NB4 (cell line): ENCODE measurements around the gene KAT6B.
"Not testable (repeated sequence)": the region's sequence is repeated elsewhere in the genome, so short reads cannot be mapped to it uniquely, and the experiment has no call there.

ENCODE experiments used
- DNase-seq: peaks from one replicate; pipeline ENCODE4 v3.0.0; 2010; ENCODE audit warnings: low read depth
- H3K4me3 ChIP-seq: one replicate; pipeline ENCODE4 v1.5.1; 2011; ENCODE audit warnings: mild to moderate bottlenecking, low read depth, low read length, moderate library complexity
- CTCF ChIP-seq: IDR thresholded peaks from one replicate; pipeline ENCODE4 v1.5.1; 2012; ENCODE audit warnings: low read depth, low read length
- MAX ChIP-seq: IDR thresholded peaks from 2 replicates; pipeline ENCODE4 v1.6.1; 2011; ENCODE audit warnings: low read depth, low read length
- MYC ChIP-seq: IDR thresholded peaks from 2 replicates; pipeline ENCODE4 v1.6.1; 2011; ENCODE audit warnings: low read depth, low read length
- POLR2A ChIP-seq: IDR thresholded peaks from 2 replicates; pipeline ENCODE4 v1.6.1; 2011; ENCODE audit warnings: mild to moderate bottlenecking; ENCODE audit not compliant: insufficient read length; ENCODE audit errors: extremely low read depth

KAT6B gene

GRCh38 chr10:74888962-74889661 lies 62.7 kb downstream of the KAT6B start:
- peak; percentile 16 for DNase-seq
- H3K4me3 ChIP-seq = no peak overlapping the region
- TF ChIP-seq MAX (no peak), POLR2A (no peak), MYC (no peak), CTCF (no peak)

GRCh38 chr10:74889662-74889998 lies 63.2 kb downstream of the KAT6B start:
- TF ChIP-seq MYC = no peak
- no peak for TF ChIP-seq CTCF
- no peak for TF ChIP-seq MAX
- no peak for DNase-seq
- H3K4me3 ChIP-seq = no peak overlapping the region

GRCh38 chr10:74890460-74890859 lies 64.1 kb downstream of the KAT6B start:
- no peak for DNase-seq
- TF ChIP-seq POLR2A (no peak), MAX (no peak), CTCF (no peak), MYC (no peak)
- no peak overlapping the region for H3K4me3 ChIP-seq

- TF ChIP-seq CTCF (no peak), MYC (no peak), MAX (no peak), POLR2A (no peak)
- no peak for DNase-seq
- H3K4me3 ChIP-seq = no peak overlapping the region
Observed at GRCh38 chr10:74891053-74891452, 64.7 kb downstream of the KAT6B start.

- H3K4me3 ChIP-seq = no peak overlapping the region
- no peak for DNase-seq
- TF ChIP-seq MAX (no peak), POLR2A (no peak), MYC (no peak), CTCF (no peak)
Observed at GRCh38 chr10:74892839-74893238, 66.4 kb downstream of the KAT6B start.

GRCh38 chr10:74893329-74893728 lies 66.9 kb downstream of the KAT6B start:
- not testable (repeated sequence) for H3K4me3 ChIP-seq, DNase-seq
